Measurements from ENCODE around the gene ESYT1. TPM values are rescaled to one million over a fixed set of nuclear protein-coding genes. Genes with fewer than 3 reads are reported as not detected.

The ESYT1 gene
- polyA plus RNA-seq, 1 experiment: 127 TPM

DNA sequence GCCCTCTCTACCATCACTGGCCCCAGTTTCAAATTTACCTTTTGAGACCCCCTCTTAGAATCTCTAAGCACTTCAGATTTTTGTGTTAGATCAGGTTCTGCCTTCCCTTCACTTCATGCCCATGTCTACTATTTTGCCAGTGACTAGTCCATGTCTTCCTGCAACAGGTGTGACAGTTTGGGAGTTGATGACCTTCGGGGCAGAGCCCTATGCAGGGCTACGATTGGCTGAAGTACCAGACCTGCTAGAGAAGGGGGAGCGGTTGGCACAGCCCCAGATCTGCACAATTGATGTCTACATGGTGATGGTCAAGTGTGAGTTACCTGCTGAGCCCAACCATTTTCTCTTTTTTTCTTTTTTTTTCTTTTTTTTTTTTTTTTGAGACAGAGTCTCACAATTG is 29.5 kb upstream of the ESYT1 start:
- Histone ChIP-seq H3K9me3 (ENCODE audit: control insufficient read depth, insufficient read depth, low read length) (no peaks in the 10 kb centered on the region), H3K27me3 (ENCODE audit: control insufficient read depth, insufficient read depth, low read length) (peaks cover 17% of the 10 kb centered on the region), H3K27ac (ENCODE audit: low read depth, low read length) (no peak overlapping the region), H3K4me3 (ENCODE audit: low read depth, low read length) (no peak overlapping the region)
- TF ChIP-seq, protein P1, sequence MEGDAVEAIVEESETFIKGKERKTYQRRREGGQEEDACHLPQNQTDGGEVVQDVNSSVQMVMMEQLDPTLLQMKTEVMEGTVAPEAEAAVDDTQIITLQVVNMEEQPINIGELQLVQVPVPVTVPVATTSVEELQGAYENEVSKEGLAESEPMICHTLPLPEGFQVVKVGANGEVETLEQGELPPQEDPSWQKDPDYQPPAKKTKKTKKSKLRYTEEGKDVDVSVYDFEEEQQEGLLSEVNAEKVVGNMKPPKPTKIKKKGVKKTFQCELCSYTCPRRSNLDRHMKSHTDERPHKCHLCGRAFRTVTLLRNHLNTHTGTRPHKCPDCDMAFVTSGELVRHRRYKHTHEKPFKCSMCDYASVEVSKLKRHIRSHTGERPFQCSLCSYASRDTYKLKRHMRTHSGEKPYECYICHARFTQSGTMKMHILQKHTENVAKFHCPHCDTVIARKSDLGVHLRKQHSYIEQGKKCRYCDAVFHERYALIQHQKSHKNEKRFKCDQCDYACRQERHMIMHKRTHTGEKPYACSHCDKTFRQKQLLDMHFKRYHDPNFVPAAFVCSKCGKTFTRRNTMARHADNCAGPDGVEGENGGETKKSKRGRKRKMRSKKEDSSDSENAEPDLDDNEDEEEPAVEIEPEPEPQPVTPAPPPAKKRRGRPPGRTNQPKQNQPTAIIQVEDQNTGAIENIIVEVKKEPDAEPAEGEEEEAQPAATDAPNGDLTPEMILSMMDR (IDR thresholded peaks at IDR 0.05; ENCODE audit: low read depth, low read length): no peak
- ChIA-PET POLR2A (no interaction called here), CTCF (no interaction called here)
- no peak for DNase-seq (ENCODE audit: low read depth, low spot score)

DNA sequence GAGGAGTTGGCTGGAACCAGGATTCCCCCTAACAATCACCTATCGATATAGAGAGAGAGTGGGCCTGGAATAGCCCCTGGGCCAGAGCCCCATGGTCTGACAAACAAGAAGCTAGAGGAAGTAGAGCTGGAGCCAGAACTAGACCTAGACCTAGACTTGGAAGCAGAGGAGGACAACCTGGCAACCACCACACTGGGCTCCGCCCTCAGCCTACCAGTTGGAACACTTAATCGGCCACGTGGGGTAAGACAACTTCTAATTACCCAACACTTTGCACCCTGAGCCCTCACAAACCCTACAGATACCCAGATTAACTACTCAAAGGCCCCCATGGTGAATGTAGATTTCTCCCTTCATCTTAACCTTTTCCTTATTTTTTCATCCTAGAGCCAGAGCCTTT is 28.3 kb upstream of the ESYT1 start:
- no peak for DNase-seq (ENCODE audit: low read depth, low spot score)
- TF ChIP-seq, protein P1 (IDR thresholded peaks at IDR 0.05; ENCODE audit: low read depth, low read length): no peak
- Histone ChIP-seq H3K9me3 (ENCODE audit: control insufficient read depth, insufficient read depth, low read length) (peaks cover 3% of the 10 kb centered on the region; the same call in 1 of the 2 replicates), H3K27ac (ENCODE audit: low read depth, low read length) (no peak overlapping the region), H3K4me3 (ENCODE audit: low read depth, low read length) (no peak overlapping the region), H3K27me3 (ENCODE audit: control insufficient read depth, insufficient read depth, low read length) (peaks cover 16% of the 10 kb centered on the region)
- CTCF ChIA-PET: no interaction called here
- POLR2A ChIA-PET: no interaction called here

DNA sequence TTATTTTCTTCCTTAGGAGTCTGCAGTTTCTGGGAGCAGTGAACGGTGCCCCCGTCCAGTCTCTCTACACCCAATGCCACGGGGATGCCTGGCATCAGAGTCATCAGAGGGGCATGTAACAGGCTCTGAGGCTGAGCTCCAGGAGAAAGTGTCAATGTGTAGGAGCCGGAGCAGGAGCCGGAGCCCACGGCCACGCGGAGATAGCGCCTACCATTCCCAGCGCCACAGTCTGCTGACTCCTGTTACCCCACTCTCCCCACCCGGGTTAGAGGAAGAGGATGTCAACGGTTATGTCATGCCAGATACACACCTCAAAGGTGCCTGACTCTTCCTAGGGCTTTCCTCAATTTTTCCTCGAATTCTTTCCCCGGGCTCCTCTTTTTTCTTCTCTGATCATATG is 27.0 kb upstream of the ESYT1 start:
- no peak overlapping the region for H3K4me3 ChIP-seq (ENCODE audit: low read depth, low read length)
- no peak for DNase-seq (ENCODE audit: low read depth, low spot score)
- no peak overlapping the region for H3K27ac ChIP-seq (ENCODE audit: low read depth, low read length)
- CTCF ChIA-PET: no interaction called here
- POLR2A ChIA-PET: no interaction called here
- H3K27me3 ChIP-seq (ENCODE audit: control insufficient read depth, insufficient read depth, low read length): peaks cover 9% of the 10 kb centered on the region
- TF ChIP-seq, protein P1 (IDR thresholded peaks at IDR 0.05; ENCODE audit: low read depth, low read length): no peak
- H3K9me3 ChIP-seq (ENCODE audit: control insufficient read depth, insufficient read depth, low read length): peaks cover 6% of the 10 kb centered on the region; the same call in 1 of the 2 replicates

DNA sequence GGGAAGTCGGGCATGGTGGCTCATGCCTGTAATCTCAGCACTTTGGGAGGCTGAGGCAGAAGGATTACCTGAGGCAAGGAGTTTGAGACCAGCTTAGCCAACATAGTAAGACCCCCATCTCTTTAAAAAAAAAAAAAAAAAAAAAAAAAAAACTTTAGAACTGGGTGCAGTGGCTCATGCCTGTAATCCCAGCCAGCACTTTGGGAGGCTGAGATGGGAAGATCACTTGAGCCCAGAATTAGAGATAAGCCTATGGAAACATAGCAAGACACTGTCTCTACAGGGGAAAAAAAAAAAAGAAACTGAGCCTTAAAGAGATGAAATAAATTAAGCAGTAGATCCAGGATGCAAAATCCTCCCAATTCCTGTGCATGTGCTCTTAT is 25.4 kb upstream of the ESYT1 start:
- TF ChIP-seq, protein P1 (IDR thresholded peaks at IDR 0.05; ENCODE audit: low read depth, low read length): no peak
- no peak overlapping the region for H3K4me3 ChIP-seq (ENCODE audit: low read depth, low read length)
- H3K27ac ChIP-seq (ENCODE audit: low read depth, low read length): no peak overlapping the region
- DNase-seq (ENCODE audit: low read depth, low spot score): no peak
- peaks cover 4% of the 10 kb centered on the region for H3K27me3 ChIP-seq (ENCODE audit: control insufficient read depth, insufficient read depth, low read length)
- ChIA-PET POLR2A (no interaction called here), CTCF (interaction anchor here (1.0 to 2.2 kb wide), 4 partner anchors 51 to 364 kb away, joined by 4 to 9 read pairs (median 6); no protein-coding TSS in a partner anchor)
- H3K9me3 ChIP-seq (ENCODE audit: control insufficient read depth, insufficient read depth, low read length): peaks cover 6% of the 10 kb centered on the region; the same call in 1 of the 2 replicates

DNA sequence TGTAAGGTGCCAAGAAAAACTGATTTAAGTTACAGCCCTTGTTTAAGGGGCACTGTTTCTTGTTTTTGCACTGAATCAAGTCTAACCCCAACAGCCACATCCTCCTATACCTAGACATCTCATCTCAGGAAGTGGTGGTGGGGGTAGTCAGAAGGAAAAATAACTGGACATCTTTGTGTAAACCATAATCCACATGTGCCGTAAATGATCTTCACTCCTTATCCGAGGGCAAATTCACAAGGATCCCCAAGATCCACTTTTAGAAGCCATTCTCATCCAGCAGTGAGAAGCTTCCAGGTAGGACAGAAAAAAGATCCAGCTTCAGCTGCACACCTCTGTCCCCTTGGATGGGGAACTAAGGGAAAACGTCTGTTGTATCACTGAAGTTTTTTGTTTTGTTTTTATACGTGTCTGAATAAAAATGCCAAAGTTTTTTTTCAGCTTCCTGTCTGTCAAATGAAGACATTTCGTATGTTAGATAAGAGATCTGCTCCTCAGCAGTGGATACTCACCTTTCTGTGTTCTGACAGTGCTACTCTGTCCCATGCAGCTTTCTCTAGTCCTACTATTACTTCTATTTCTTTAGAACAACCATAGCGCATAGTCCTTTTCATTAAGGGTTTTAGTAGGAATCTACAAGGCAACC is 24.9 kb upstream of the ESYT1 start:
- Histone ChIP-seq H3K27ac (ENCODE audit: low read depth, low read length) (no peak overlapping the region), H3K4me3 (ENCODE audit: low read depth, low read length) (peak overlapping the region; percentile 92), H3K27me3 (ENCODE audit: control insufficient read depth, insufficient read depth, low read length) (peaks cover 4% of the 10 kb centered on the region), H3K9me3 (ENCODE audit: control insufficient read depth, insufficient read depth, low read length) (peaks cover 6% of the 10 kb centered on the region; the same call in 1 of the 2 replicates)
- CTCF ChIA-PET: interaction anchor here (1.0 to 2.2 kb wide), 6 partner anchors 16 to 365 kb away, joined by 4 to 12 read pairs (median 6); partner anchors contain the start of gene ZC3H10
- POLR2A ChIA-PET: interaction anchor here (3.3 kb wide), 1 partner anchor 14 kb away, joined by 42 read pairs; the partner anchor contains the start of genes RPL41 and ZC3H10
- no peak for DNase-seq (ENCODE audit: low read depth, low spot score)
- TF ChIP-seq, protein P1 (IDR thresholded peaks at IDR 0.05; ENCODE audit: low read depth, low read length): no peak
